ENCODE data around the gene SMCO1.
"Not testable (repeated sequence)": the region's sequence is repeated elsewhere in the genome, so short reads cannot be mapped to it uniquely, and the experiment has no call there.

Gene SMCO1

GRCh38 chr3:196555295-196555694 is 40.1 kb upstream of the SMCO1 start:
- peaks cover 2% of the 10 kb centered on the region for H3K36me3 ChIP-seq (replicated peaks)
- in situ Hi-C loops (cut with HindIII; ENCODE audit: low pct_ligation_motif_present, low sequenced_read_pairs), result no loop called here
- no peak overlapping the region for H3K4me3 ChIP-seq (ENCODE audit: low read depth, low read length)
- DNase-seq, result no peak
- TF ChIP-seq CTCF (IDR thresholded peaks at IDR 0.05; ENCODE audit: low read depth, low read length, missing control alignments), result no peak
- H3K27ac ChIP-seq, result no peak overlapping the region
- H3K27me3 ChIP-seq (replicated peaks), result no peaks in the 10 kb centered on the region

GRCh38 chr3:196554205-196554604 is 39.1 kb upstream of the SMCO1 start:
- in situ Hi-C loops (cut with HindIII; ENCODE audit: low pct_ligation_motif_present, low sequenced_read_pairs), result no loop called here
- no peak for TF ChIP-seq CTCF (IDR thresholded peaks at IDR 0.05; ENCODE audit: low read depth, low read length, missing control alignments)

GRCh38 chr3:196553551-196553950 is 38.4 kb upstream of the SMCO1 start:
- Histone ChIP-seq H3K4me3 (ENCODE audit: low read depth, low read length) (no peak overlapping the region), H3K27ac (no peak overlapping the region), H3K36me3 (replicated peaks) (peaks cover 2% of the 10 kb centered on the region), H3K27me3 (replicated peaks) (no peaks in the 10 kb centered on the region)
- no peak for DNase-seq
- in situ Hi-C loops (cut with HindIII; ENCODE audit: low pct_ligation_motif_present, low sequenced_read_pairs), result no loop called here
- no peak for TF ChIP-seq CTCF (IDR thresholded peaks at IDR 0.05; ENCODE audit: low read depth, low read length, missing control alignments)

More at GRCh38 chr3:196554205-196554604, 39.1 kb upstream of the SMCO1 start:
- H3K27me3 ChIP-seq (replicated peaks), result no peaks in the 10 kb centered on the region
- H3K36me3 ChIP-seq (replicated peaks), result peaks cover 2% of the 10 kb centered on the region
- H3K27ac ChIP-seq, result no peak overlapping the region
- no peak for DNase-seq
- H3K4me3 ChIP-seq (ENCODE audit: low read depth, low read length), result no peak overlapping the region

GRCh38 chr3:196552253-196552652 is 37.1 kb upstream of the SMCO1 start:
- H3K27me3 ChIP-seq (replicated peaks), result no peaks in the 10 kb centered on the region
- peaks cover 2% of the 10 kb centered on the region for H3K36me3 ChIP-seq (replicated peaks)
- no peak overlapping the region for H3K4me3 ChIP-seq (ENCODE audit: low read depth, low read length)
- in situ Hi-C loops (cut with HindIII; ENCODE audit: low pct_ligation_motif_present, low sequenced_read_pairs), result no loop called here
- no peak for TF ChIP-seq CTCF (IDR thresholded peaks at IDR 0.05; ENCODE audit: low read depth, low read length, missing control alignments)
- no peak for DNase-seq
- H3K27ac ChIP-seq, result no peak overlapping the region

- H3K27me3 ChIP-seq (replicated peaks); in situ Hi-C loops (cut with HindIII; ENCODE audit: low pct_ligation_motif_present, low sequenced_read_pairs); DNase-seq: not testable (repeated sequence)
These were observed 35.0 kb upstream of the SMCO1 start for GRCh38 chr3:196550172-196550571.

GRCh38 chr3:196549312-196549711 is 34.2 kb upstream of the SMCO1 start:
- H3K4me3 ChIP-seq (ENCODE audit: low read depth, low read length); in situ Hi-C loops (cut with HindIII; ENCODE audit: low pct_ligation_motif_present, low sequenced_read_pairs); DNase-seq; H3K36me3 ChIP-seq (replicated peaks); H3K27ac ChIP-seq; H3K27me3 ChIP-seq (replicated peaks): not testable (repeated sequence)

More at GRCh38 chr3:196550172-196550571, 35.0 kb upstream of the SMCO1 start:
- not testable (repeated sequence) for H3K36me3 ChIP-seq (replicated peaks); H3K4me3 ChIP-seq (ENCODE audit: low read depth, low read length); H3K27ac ChIP-seq

- Histone ChIP-seq H3K27me3 (replicated peaks) (no peaks in the 10 kb centered on the region), H3K36me3 (replicated peaks) (no peaks in the 10 kb centered on the region), H3K27ac (no peak overlapping the region), H3K4me3 (ENCODE audit: low read depth, low read length) (no peak overlapping the region)
- no peak for DNase-seq
- in situ Hi-C loops (cut with HindIII; ENCODE audit: low pct_ligation_motif_present, low sequenced_read_pairs), result no loop called here
- TF ChIP-seq CTCF (IDR thresholded peaks at IDR 0.05; ENCODE audit: low read depth, low read length, missing control alignments), result no peak
These were observed 31.9 kb upstream of the SMCO1 start for GRCh38 chr3:196547067-196547466.
